Renal cortical epithelial cell (primary cell): Measurements from ENCODE around the gene NDUFB3. TPM values are rescaled to one million over a fixed set of nuclear protein-coding genes. Genes with fewer than 3 reads are reported as not detected.
"Not testable (repeated sequence)": the region's sequence is repeated elsewhere in the genome, so short reads cannot be mapped to it uniquely, and the experiment has no call there.

Source experiments
- DNase-seq: peaks from one replicate; pipeline ENCODE4 v3.0.0-alpha.2; 2011; ENCODE audit warnings: low read depth
- total RNA-seq: library from RNA; depleted of rRNA; stranded (reverse); fragments of >200 nt; gene quantifications from 2 replicates; pipeline ENCODE4 v1.2.3, GENCODE V29; 2014

The NDUFB3 gene
- 103 and 115 TPM in 2 replicates for total RNA-seq

GRCh38 chr2:201071479-201072200 is at the start of gene NDUFB3, which contains the start of gene HYCC2:
Gene NDUFB3, plus strand, starts transcription at chr2:201072001. Its CDS starts 6,882 bp downstream, at chr2:201078883.
Gene HYCC2, minus strand, starts transcription at chr2:201071671. Its CDS starts 47,662 bp downstream, at chr2:201024009.
- DNase-seq: peak; percentile 87

- DNase-seq: no peak
Measured at GRCh38 chr2:201024518-201024917, 47.3 kb upstream of the NDUFB3 start.

- not testable (repeated sequence) for DNase-seq
Measured at GRCh38 chr2:201034355-201034754, 37.4 kb upstream of the NDUFB3 start.

GRCh38 chr2:201038361-201038760 is 33.4 kb upstream of the NDUFB3 start:
- not testable (repeated sequence) for DNase-seq

- DNase-seq: no peak
Measured at GRCh38 chr2:201038855-201039254, 32.9 kb upstream of the NDUFB3 start.

- no peak for DNase-seq
Measured at GRCh38 chr2:201040867-201041628, 30.8 kb upstream of the NDUFB3 start.

GRCh38 chr2:201042451-201042850 is 29.4 kb upstream of the NDUFB3 start:
- DNase-seq: not testable (repeated sequence)

- DNase-seq: not testable (repeated sequence)
Measured at GRCh38 chr2:201043050-201043449, 28.8 kb upstream of the NDUFB3 start.

- no peak for DNase-seq
Measured at GRCh38 chr2:201046881-201047280, 24.9 kb upstream of the NDUFB3 start.

GRCh38 chr2:201049455-201049854 is 22.3 kb upstream of the NDUFB3 start:
- no peak for DNase-seq

GRCh38 chr2:201057087-201057521 is 14.7 kb upstream of the NDUFB3 start:
- DNase-seq: no peak

GRCh38 chr2:201057715-201058248 is 14.0 kb upstream of the NDUFB3 start:
- DNase-seq: peak; percentile 32

- no peak for DNase-seq
Measured at GRCh38 chr2:201058914-201059313, 12.9 kb upstream of the NDUFB3 start.

GRCh38 chr2:201059961-201060755 is 11.6 kb upstream of the NDUFB3 start:
- no peak for DNase-seq

GRCh38 chr2:201063516-201063915 is 8.3 kb upstream of the NDUFB3 start:
- not testable (repeated sequence) for DNase-seq

GRCh38 chr2:201064797-201065329 is 6.9 kb upstream of the NDUFB3 start:
- no peak for DNase-seq

- DNase-seq: peak; percentile 45
Measured at GRCh38 chr2:201070948-201071478, 788 bp upstream of the NDUFB3 start.

- DNase-seq: peak; percentile 14
Measured at GRCh38 chr2:201072201-201072530, 365 bp downstream of the NDUFB3 start.

- no peak for DNase-seq
Measured at GRCh38 chr2:201073071-201073470, 1.3 kb downstream of the NDUFB3 start.

- DNase-seq: no peak
Measured at GRCh38 chr2:201074996-201075395, 3.2 kb downstream of the NDUFB3 start.

- no peak for DNase-seq
Measured at GRCh38 chr2:201084863-201085262, 13.1 kb downstream of the NDUFB3 start.
